Keratinocyte (primary cell): ENCODE results near the gene MRTFA.

ENCODE experiments used
- EZH2 ChIP-seq: IDR thresholded peaks from one replicate; pipeline ENCODE4 v1.6.1; 2012; ENCODE audit warnings: inconsistent platforms, mild to moderate bottlenecking, low read length, moderate library complexity
- TF ChIP-seq, protein P1 (sequence below), 3 experiments: IDR thresholded peaks in 1 of 3; conservative IDR thresholded peaks in 1 of 3; optimal IDR thresholded peaks in 1 of 3; 2 replicates in 2 of 3; 3 replicates in 1 of 3; pipeline versions ENCODE3 to v1.5.1; 2011; ENCODE audit warnings: low read length in 3 of 3, mild to moderate bottlenecking in 3 of 3, moderate library complexity in 2 of 3, control low read depth in 1 of 3, inconsistent platforms in 1 of 3; ENCODE audit not compliant: insufficient read depth in 2 of 3; ENCODE audit errors: extremely low read depth in 1 of 3

DNA sequence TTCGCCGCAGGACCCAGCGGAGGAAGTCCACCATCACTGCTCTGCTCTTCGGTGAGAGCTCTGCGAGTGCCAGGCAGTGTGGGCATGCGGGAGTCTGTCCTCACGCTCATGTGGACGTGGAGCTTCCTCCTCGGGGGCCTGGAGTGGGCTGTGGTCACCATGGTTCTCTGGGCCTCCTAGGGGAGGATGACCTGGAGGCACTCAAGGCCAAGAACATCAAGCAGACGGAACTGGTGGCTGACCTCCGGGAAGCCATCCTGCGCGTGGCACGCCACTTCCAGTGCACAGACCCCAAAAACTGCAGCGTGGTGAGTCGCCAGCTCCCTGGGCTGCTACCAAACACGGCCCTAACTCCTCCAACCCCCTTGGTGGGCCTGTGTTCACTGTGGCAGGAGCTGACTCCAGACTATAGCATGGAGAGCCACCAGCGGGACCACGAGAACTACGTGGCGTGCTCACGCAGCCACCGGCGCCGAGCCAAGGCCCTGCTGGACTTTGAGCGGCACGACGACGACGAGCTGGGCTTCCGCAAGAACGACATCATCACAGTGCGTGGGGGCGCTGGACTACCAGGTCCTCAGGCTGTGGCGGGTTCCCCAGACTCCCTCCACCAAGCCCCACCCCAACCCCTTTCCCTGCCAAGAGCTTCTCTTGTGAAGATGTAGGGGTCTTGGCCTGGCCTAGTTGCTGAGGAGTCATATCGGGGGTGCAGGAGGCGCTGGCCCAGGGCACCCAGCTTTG is 229.3 kb downstream of the MRTFA start:
- TF ChIP-seq, protein P1, sequence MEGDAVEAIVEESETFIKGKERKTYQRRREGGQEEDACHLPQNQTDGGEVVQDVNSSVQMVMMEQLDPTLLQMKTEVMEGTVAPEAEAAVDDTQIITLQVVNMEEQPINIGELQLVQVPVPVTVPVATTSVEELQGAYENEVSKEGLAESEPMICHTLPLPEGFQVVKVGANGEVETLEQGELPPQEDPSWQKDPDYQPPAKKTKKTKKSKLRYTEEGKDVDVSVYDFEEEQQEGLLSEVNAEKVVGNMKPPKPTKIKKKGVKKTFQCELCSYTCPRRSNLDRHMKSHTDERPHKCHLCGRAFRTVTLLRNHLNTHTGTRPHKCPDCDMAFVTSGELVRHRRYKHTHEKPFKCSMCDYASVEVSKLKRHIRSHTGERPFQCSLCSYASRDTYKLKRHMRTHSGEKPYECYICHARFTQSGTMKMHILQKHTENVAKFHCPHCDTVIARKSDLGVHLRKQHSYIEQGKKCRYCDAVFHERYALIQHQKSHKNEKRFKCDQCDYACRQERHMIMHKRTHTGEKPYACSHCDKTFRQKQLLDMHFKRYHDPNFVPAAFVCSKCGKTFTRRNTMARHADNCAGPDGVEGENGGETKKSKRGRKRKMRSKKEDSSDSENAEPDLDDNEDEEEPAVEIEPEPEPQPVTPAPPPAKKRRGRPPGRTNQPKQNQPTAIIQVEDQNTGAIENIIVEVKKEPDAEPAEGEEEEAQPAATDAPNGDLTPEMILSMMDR (optimal IDR thresholded peaks at IDR 0.05 in 1 of 3, IDR thresholded peaks at IDR 0.05 in 1 of 3, conservative IDR thresholded peaks at IDR 0.05 in 1 of 3; ENCODE audit: extremely low read depth in 1 of 3, insufficient read depth in 2 of 3, low read length in 3 of 3) = no peak
- TF ChIP-seq EZH2 = no peak
